WERI-Rb-1 (cell line): ENCODE results near the gene VSIG1.

Source experiments
- DNase-seq: peaks from one replicate; pipeline ENCODE4 v3.0.0-alpha.2; 2020
- H3K27ac ChIP-seq: fragments of 250-450 bp; sonication (Bioruptor Pico); 2 replicates; pipeline ENCODE4 v1.5.1; 2020; ENCODE audit warnings: mild to moderate bottlenecking, moderate library complexity
- H3K27me3 ChIP-seq: fragments of 250-450 bp; sonication (Bioruptor Pico); 2 replicates; pipeline ENCODE4 v1.5.1; 2021; ENCODE audit warnings: mild to moderate bottlenecking, low read depth, moderate library complexity; ENCODE audit not compliant: insufficient read depth, severe bottlenecking
- H3K36me3 ChIP-seq: fragments of 250-450 bp; sonication (Bioruptor Pico); 2 replicates; pipeline ENCODE4 v1.5.1; 2020; ENCODE audit warnings: mild to moderate bottlenecking, moderate library complexity
- H3K4me3 ChIP-seq: 2 replicates; pipeline ENCODE4 v1.5.1; 2011; ENCODE audit warnings: low read depth, mild to moderate bottlenecking, control low read depth, low read length
- H3K9me3 ChIP-seq: fragments of 250-450 bp; sonication (Bioruptor Pico); 2 replicates; pipeline ENCODE4 v1.5.1; 2021; ENCODE audit warnings: mild to moderate bottlenecking, moderate library complexity; ENCODE audit not compliant: severe bottlenecking
- TF ChIP-seq, protein P1 (sequence below): IDR thresholded peaks from 2 replicates; pipeline ENCODE4 v1.5.1; 2011; ENCODE audit warnings: low read depth, mild to moderate bottlenecking, control low read depth, inconsistent platforms, low read length

VSIG1 gene

DNA sequence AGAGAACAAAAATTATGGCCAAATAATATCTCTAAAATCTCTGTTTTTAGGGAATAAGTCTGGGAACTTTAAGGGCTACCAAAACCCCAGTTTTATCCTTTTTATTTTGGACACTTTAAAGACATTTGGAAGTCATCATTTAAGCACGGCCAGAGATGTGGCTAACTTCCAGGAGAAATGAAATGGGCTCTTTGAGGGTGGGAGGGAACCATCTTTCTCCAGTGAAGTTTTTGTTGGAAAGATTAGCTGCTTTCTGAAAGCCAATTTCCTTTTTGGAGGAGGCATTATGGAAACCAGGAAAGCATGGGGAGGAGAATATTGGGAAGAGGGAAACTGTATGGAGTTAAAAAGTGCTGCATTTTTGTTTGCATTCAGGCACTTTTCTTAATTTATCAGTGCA lies 4.8 kb downstream of the VSIG1 start:
- TF ChIP-seq, protein P1, sequence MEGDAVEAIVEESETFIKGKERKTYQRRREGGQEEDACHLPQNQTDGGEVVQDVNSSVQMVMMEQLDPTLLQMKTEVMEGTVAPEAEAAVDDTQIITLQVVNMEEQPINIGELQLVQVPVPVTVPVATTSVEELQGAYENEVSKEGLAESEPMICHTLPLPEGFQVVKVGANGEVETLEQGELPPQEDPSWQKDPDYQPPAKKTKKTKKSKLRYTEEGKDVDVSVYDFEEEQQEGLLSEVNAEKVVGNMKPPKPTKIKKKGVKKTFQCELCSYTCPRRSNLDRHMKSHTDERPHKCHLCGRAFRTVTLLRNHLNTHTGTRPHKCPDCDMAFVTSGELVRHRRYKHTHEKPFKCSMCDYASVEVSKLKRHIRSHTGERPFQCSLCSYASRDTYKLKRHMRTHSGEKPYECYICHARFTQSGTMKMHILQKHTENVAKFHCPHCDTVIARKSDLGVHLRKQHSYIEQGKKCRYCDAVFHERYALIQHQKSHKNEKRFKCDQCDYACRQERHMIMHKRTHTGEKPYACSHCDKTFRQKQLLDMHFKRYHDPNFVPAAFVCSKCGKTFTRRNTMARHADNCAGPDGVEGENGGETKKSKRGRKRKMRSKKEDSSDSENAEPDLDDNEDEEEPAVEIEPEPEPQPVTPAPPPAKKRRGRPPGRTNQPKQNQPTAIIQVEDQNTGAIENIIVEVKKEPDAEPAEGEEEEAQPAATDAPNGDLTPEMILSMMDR: no peak
- Histone ChIP-seq H3K27ac (no peak overlapping the region), H3K27me3 (peaks cover 33% of the 10 kb centered on the region), H3K9me3 (no peaks in the 10 kb centered on the region), H3K36me3 (no peaks in the 10 kb centered on the region), H3K4me3 (no peak overlapping the region)
- no peak for DNase-seq

DNA sequence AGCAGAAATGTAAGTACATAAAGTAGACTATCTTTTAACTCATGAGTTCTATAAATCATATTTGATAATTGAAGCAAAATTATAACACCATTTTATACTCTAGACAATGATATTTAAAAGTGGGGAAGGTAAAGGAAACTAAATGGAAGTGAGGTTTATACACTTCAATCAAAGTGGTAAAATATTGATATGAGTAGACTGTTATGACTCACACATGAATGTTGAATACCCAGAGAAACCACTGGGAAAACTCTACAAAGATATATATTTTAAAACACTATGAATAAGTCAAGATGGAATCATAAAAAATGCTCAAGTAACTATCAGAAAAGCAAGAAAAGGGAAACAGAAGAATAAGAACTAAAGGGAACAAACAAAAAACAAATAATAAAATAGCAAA lies 8.4 kb downstream of the VSIG1 start:
- DNase-seq: no peak
- Histone ChIP-seq H3K27ac (no peak overlapping the region), H3K36me3 (no peaks in the 10 kb centered on the region), H3K4me3 (no peak overlapping the region), H3K27me3 (peaks cover 51% of the 10 kb centered on the region), H3K9me3 (no peaks in the 10 kb centered on the region)
- TF ChIP-seq, protein P1: no peak

DNA sequence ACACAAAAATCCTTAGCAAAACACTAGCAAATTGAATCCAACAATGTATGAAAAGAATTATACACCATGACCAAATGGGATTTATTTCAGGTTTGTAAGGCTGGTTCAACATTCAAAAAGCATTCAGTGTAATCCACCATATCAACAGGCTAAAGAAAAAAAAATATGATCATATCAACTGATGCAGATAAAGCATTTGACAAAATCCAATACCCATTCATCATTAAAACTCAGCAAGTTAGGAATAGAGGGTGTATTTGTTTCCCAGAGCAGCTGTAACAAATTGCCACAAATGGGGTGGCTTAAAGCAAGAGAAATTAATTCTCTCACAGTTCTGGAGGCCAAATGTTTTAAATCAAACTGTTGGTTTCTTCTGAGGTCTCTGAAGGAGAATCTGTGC lies 10.7 kb downstream of the VSIG1 start:
- no peak for DNase-seq
- H3K36me3 ChIP-seq: no peaks in the 10 kb centered on the region
- no peak overlapping the region for H3K4me3 ChIP-seq
- peaks cover 65% of the 10 kb centered on the region for H3K27me3 ChIP-seq
- TF ChIP-seq, protein P1: no peak
- H3K27ac ChIP-seq: no peak overlapping the region
- H3K9me3 ChIP-seq: no peaks in the 10 kb centered on the region

DNA sequence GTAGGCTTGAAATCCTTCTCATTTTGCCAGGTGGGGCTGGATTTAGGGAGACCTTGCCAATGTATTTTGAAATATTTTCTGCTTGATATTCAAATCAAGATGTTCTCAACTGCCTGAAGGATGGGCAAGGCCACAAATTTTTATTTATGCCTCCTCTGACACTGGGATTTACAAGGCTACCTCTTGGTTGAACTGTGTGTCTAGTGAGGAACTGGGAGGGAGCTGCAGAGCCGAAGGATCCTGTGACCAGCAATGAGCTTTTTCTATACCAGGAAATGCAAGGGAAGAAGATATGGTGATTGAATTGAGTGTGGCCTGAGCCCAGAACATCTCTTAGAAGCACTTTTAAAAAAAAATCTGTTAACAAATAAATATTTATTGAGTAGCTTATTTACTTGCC lies 14.9 kb downstream of the VSIG1 start:
- Histone ChIP-seq H3K4me3 (no peak overlapping the region), H3K27me3 (peaks cover 75% of the 10 kb centered on the region), H3K36me3 (no peaks in the 10 kb centered on the region), H3K27ac (no peak overlapping the region), H3K9me3 (no peaks in the 10 kb centered on the region)
- TF ChIP-seq, protein P1: no peak
- no peak for DNase-seq

DNA sequence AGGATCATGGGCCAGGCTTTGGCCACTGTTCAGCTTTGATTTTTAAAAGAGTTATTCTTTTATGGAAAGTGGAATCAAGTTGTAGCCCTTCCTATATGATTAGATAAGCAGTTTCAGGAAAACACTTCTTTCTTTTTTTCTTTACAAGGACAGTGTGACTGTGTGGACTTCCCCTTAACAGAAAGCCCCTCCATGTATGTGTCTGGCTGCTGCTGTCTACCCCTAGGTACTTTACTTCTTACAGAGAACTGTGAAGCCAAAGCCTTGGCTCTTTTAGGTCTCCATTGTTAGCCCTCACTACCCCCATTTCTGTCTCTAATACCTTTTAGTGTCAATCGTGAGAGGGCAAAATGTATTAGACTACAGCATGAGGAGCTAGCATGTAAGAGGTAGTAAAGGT lies 19.1 kb downstream of the VSIG1 start:
- Histone ChIP-seq H3K4me3 (no peak overlapping the region), H3K27ac (no peak overlapping the region), H3K9me3 (no peaks in the 10 kb centered on the region), H3K27me3 (peaks cover 73% of the 10 kb centered on the region), H3K36me3 (no peaks in the 10 kb centered on the region)
- no peak for DNase-seq
- TF ChIP-seq, protein P1: no peak

DNA sequence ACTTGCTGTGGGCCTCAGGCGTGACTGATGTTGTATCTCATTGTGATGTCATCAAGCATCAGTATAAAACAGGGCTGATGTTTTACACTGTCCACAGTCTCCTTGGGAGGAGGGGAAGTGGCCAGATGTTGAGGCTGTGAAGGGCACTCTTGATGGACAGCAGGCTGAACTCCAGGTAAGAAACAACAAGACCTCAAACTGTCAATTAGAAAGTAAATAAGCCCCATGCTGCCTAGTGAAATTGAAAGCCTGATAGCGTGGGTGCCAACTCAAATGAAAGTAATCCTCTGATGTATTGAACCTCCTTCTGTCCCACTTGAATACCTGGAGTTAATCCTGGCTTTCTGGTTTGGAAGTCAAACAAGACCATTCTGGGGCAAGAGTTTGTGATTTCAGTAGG lies 19.7 kb downstream of the VSIG1 start:
- no peaks in the 10 kb centered on the region for H3K36me3 ChIP-seq
- TF ChIP-seq, protein P1: no peak
- no peak overlapping the region for H3K4me3 ChIP-seq
- peaks cover 67% of the 10 kb centered on the region for H3K27me3 ChIP-seq
- no peak overlapping the region for H3K27ac ChIP-seq
- DNase-seq: no peak
- no peaks in the 10 kb centered on the region for H3K9me3 ChIP-seq
